ENCODE results near the gene SASH1. TPM values are rescaled to one million over a fixed set of nuclear protein-coding genes. Genes with fewer than 3 reads are reported as not detected.

The SASH1 gene
- total RNA-seq, 1 experiment from 2014 or later: 11.7 TPM

GRCh38 chr6:148599967-148600426 is 257.4 kb downstream of the SASH1 start (continued):
- TF ChIP-seq REST (IDR thresholded peaks at IDR 0.05; ENCODE audit: low read depth) (no peak), FOSL1 (IDR thresholded peaks at IDR 0.05; ENCODE audit: low read depth) (no peak), CEBPB (IDR thresholded peaks at IDR 0.05; ENCODE audit: low read depth) (no peak), SIN3A (IDR thresholded peaks at IDR 0.05; ENCODE audit: low read depth) (no peak)
